Tibial artery (tissue), 4 donors: ENCODE data around the gene EEF1AKMT1.

Experiments used
- DNase-seq, 2 donors: peaks; one replicate each; pipeline ENCODE4 v3.0.0-alpha.2; 2019
- H3K27ac ChIP-seq, 2 donors: fragments of 200-600 bp; sonication (generic) in 1 of 2; 1 replicate in 1 of 2; 2 replicates in 1 of 2; pipeline ENCODE4 v1.5.1; 2018 to 2019; ENCODE audit warnings: mild to moderate bottlenecking in 1 of 2
- H3K27me3 ChIP-seq, 2 donors: fragments of 200-600 bp; sonication (generic) in 1 of 2; one replicate each; pipeline versions ENCODE4 v1.5.1 to v1.6.0; 2016 to 2019
- H3K36me3 ChIP-seq, 3 donors: fragments of 200-600 bp; sonication (generic) in 2 of 3; one replicate each; pipeline ENCODE4 v1.5.1; 2016 to 2019; ENCODE audit warnings: mild to moderate bottlenecking in 2 of 3
- H3K4me1 ChIP-seq, 4 donors: fragments of 200-600 bp; sonication (generic) in 2 of 4; 1 replicate in 3 of 4; 2 replicates in 1 of 4; pipeline ENCODE4 v1.5.1; 2016 to 2019
- H3K4me3 ChIP-seq, 2 donors: fragments of 200-600 bp; sonication (generic) in 1 of 2; 1 replicate in 1 of 2; 2 replicates in 1 of 2; pipeline ENCODE4 v1.5.1; 2018 to 2019; ENCODE audit warnings: mild to moderate bottlenecking in 2 of 2
- H3K9me3 ChIP-seq, 3 donors: fragments of 200-600 bp; sonication (generic) in 1 of 3; one replicate each; pipeline ENCODE4 v1.5.1; 2016 to 2019
- CTCF ChIP-seq, 2 experiments: fragments of 200-600 bp in 1 of 2; fragments of 450-650 bp in 1 of 2; IDR thresholded peaks; one replicate each; pipeline ENCODE4 v1.5.1; 2017 to 2019; ENCODE audit warnings: antibody characterized with exemption in 2 of 2, mild to moderate bottlenecking in 1 of 2, moderate library complexity in 1 of 2
- intact Hi-C: fragments of 100-400 bp; cut with DNase I; formaldehyde crosslinking; loops from one replicate; pipeline ENCODE4 v1.15.0; 2023; ENCODE audit warnings: low total_unique reads

Gene EEF1AKMT1

GRCh38 chr13:20776751-20777150 is 3.0 kb upstream of the EEF1AKMT1 start:
- no peak for DNase-seq
- intact Hi-C loops, result no loop called here

GRCh38 chr13:20775961-20776360 is 2.2 kb upstream of the EEF1AKMT1 start:
- Histone ChIP-seq H3K9me3 (no peaks in the 10 kb centered on the region), H3K27ac (no peak overlapping the region), H3K4me3 (no peak overlapping the region), H3K4me1 (peaks cover 0 to 11% (median 9%) of the 10 kb centered on the region in 4 donors), H3K36me3 (peaks cover 0 to 1% (median 0%) of the 10 kb centered on the region in 3 donors), H3K27me3 (no peaks in the 10 kb centered on the region)
- intact Hi-C loops, result no loop called here
- TF ChIP-seq CTCF (IDR thresholded peaks at IDR 0.05), result no peak
- no peak for DNase-seq

More at GRCh38 chr13:20776751-20777150, 3.0 kb upstream of the EEF1AKMT1 start:
- Histone ChIP-seq H3K9me3 (no peaks in the 10 kb centered on the region), H3K36me3 (peaks cover 0 to 7% (median 6%) of the 10 kb centered on the region in 3 donors), H3K27me3 (no peaks in the 10 kb centered on the region), H3K4me1 (peaks cover 0 to 11% (median 9%) of the 10 kb centered on the region in 4 donors), H3K4me3 (no peak overlapping the region), H3K27ac (no peak overlapping the region)
- no peak for TF ChIP-seq CTCF (IDR thresholded peaks at IDR 0.05)

GRCh38 chr13:20774746-20775145 is 985 bp upstream of the EEF1AKMT1 start:
- Histone ChIP-seq H3K27me3 (no peaks in the 10 kb centered on the region), H3K4me3 (no peak overlapping the region), H3K4me1 (peaks cover 0 to 11% (median 9%) of the 10 kb centered on the region in 4 donors), H3K36me3 (peaks cover 0 to 8% (median 6%) of the 10 kb centered on the region in 3 donors), H3K9me3 (peaks cover 0 to 6% (median 0%) of the 10 kb centered on the region in 3 donors), H3K27ac (no peak overlapping the region)
- no peak for TF ChIP-seq CTCF (IDR thresholded peaks at IDR 0.05)
- intact Hi-C loops, result loop anchor here (5.0 kb wide), 1 partner anchor 67 kb away; no protein-coding TSS in a partner anchor
- no peak for DNase-seq

- peaks cover 0 to 11% (median 9%) of the 10 kb centered on the region in 4 donors for H3K4me1 ChIP-seq
- no peak for TF ChIP-seq CTCF (IDR thresholded peaks at IDR 0.05)
- no peak for DNase-seq
- intact Hi-C loops, result loop anchor here (5.0 kb wide), 1 partner anchor 65 kb away; no protein-coding TSS in a partner anchor
- peak overlapping the region; percentile 86 to 92 for H3K27ac ChIP-seq
- H3K27me3 ChIP-seq, result no peaks in the 10 kb centered on the region
- peaks cover 4 to 8% (median 6%) of the 10 kb centered on the region in 3 donors for H3K36me3 ChIP-seq
- H3K4me3 ChIP-seq, result peak overlapping the region; percentile 61 to 70
- peaks cover 0 to 15% (median under 1%) of the 10 kb centered on the region in 3 donors for H3K9me3 ChIP-seq
Observed at GRCh38 chr13:20772401-20773131, 1.2 kb downstream of the EEF1AKMT1 start.

GRCh38 chr13:20769834-20770233 is 3.9 kb downstream of the EEF1AKMT1 start:
- no peak overlapping the region for H3K27ac ChIP-seq
- peaks cover 4 to 8% (median 6%) of the 10 kb centered on the region in 3 donors for H3K36me3 ChIP-seq
- no peak overlapping the region for H3K4me3 ChIP-seq
- no peak for TF ChIP-seq CTCF (IDR thresholded peaks at IDR 0.05)
- intact Hi-C loops, result loop anchor here (5.0 kb wide), 1 partner anchor 63 kb away; no protein-coding TSS in a partner anchor
- no peaks in the 10 kb centered on the region for H3K27me3 ChIP-seq
- H3K4me1 ChIP-seq, result peaks cover 0 to 11% (median 9%) of the 10 kb centered on the region in 4 donors
- DNase-seq, result no peak
- H3K9me3 ChIP-seq, result peaks cover 0 to 15% (median 5%) of the 10 kb centered on the region in 3 donors
